HL-60/S4 treated with retinoic acid at 250 ng/mL for 4 days and 3 days (cell line): ENCODE results near the gene SLC35F1.

Source experiments
- in situ Hi-C: fragments of 300-500 bp; cut with MboI; formaldehyde crosslinking; loops from 2 replicates; pipeline ENCODE4 v1.7.0; 2022; ENCODE audit warnings: low sequenced_read_pairs

SLC35F1 gene

GRCh38 chr6:118350881-118351430, 443.9 kb downstream of the SLC35F1 start:
- in situ Hi-C loops, result no loop called here

- in situ Hi-C loops, result no loop called here
These were observed 446.5 kb downstream of the SLC35F1 start for GRCh38 chr6:118353564-118353963.

- in situ Hi-C loops, result no loop called here
These were observed 447.6 kb downstream of the SLC35F1 start for GRCh38 chr6:118354641-118355040.

- in situ Hi-C loops, result no loop called here
These were observed 449.0 kb downstream of the SLC35F1 start for GRCh38 chr6:118356054-118356453.

- in situ Hi-C loops, result no loop called here
These were observed 449.6 kb downstream of the SLC35F1 start for GRCh38 chr6:118356686-118357085.
